T-helper 1 cell treated with Interleukin-12 subunit alpha and Interleukin-12 subunit beta and Interleukin-4 antibody, amounts not matched to agents 30 ng/mL and 1 ng/mL, for 36 hours (primary cell): Measurements from ENCODE around the gene CDKL5. TPM values are rescaled to one million over a fixed set of nuclear protein-coding genes. Genes with fewer than 3 reads are reported as not detected.

Experiments used
- intact Hi-C: fragments of 100-400 bp; cut with micrococcal nuclease; formaldehyde crosslinking; loops from one replicate; pipeline ENCODE4 v1.15.1; 2024
- total RNA-seq: library from RNA; stranded (reverse); gene quantifications from 2 replicates; pipeline ENCODE4 v1.2.3, GENCODE V29; 2022

Gene CDKL5
- total RNA-seq, 1 donor from 2014 or later = 1.2 TPM

DNA sequence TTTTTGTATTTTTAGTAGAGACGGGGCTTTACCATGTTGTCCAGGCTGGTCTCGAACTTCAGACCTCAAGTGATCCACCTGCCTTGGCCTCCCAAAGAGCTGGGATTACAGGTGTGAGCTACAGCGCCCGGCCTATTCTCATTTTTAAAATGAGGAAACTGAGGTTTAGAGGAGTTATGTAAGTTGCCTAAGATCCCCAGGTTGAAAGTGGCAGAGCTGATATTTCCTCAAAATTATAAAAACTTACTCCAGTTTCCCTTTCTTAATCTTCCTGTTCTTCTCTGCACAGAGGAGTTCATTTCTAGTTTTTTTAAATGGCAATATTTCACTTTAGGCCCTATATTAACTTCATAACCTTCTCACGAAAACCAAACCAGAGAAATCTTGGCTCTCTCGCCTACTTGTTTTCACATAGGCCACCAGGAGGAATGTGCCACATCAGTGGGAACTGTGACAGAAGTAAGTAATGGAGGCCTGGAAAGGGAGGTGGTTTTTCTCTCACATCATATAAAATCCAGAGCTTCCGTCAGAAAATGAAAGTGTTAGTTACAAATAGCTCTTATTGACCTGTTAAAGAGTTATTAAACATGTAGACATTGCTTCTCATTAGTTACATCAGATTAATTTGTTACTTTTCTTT lies 262.6 kb downstream of the CDKL5 start:
- intact Hi-C loops = no loop called here

GRCh38 chrX:18691431-18691830 lies 266.0 kb downstream of the CDKL5 start:
- intact Hi-C loops = no loop called here

DNA sequence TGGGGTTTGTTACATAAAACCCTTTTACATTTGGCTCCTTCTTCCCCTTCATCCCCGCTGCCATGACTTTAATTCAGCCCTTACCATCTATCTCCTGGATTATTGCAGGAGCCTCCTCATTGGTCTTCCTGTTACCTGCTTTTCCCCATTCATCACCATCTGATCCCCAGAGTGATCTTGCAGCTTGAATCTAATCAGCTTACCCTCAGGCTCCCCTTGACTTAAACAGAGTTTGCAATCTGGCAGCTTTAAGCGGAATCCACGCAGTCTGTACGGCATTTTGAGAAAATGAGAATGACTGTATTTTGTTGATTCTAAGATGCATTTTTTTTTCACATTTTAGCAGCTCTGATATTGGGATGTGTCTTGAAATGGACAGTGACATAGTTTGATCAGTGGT lies 267.1 kb downstream of the CDKL5 start:
- intact Hi-C loops = no loop called here

- intact Hi-C loops = no loop called here
These were observed 271.2 kb downstream of the CDKL5 start for GRCh38 chrX:18696653-18697052.

DNA sequence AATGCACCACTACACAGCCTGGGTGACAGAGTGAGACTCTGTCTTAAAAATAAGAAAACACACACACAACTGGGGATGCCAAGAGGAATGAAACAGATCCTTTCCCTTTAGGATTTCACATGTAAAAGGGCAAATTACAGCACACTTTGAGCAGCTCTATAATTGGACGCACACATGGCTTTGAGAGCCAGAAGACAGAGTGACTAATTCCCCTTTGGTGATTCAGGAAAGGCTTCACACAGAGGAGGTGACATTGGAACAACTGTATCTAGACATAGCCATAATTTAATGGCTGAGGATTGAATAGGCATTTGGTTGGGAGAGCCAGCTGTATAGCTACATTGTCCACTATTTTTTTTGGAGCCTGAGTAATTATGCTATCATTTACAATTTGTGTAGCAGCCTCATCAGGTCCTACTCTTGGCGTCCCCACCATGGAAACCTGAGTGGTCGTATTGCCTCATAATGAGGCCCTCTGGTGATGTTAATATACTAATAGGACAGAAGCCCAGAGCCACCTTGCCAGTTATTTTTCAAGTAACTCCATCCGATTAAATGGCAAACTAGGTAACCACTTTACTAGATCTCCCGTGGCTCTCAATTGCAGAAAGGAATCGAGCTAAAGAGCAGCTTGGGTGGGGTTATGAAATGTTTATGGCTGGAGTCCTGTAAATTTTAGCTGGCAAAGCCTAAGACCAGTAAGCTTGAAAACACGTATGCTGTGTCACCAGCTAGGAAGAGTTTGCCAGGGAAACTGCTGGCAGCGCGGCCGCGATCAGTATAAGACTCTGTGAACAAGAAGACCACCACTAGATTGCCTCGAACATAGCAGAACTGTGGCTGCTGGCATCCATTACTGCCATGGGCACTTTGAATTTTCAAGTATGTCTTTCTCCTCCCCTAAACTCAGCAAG lies 273.6 kb downstream of the CDKL5 start:
- intact Hi-C loops = no loop called here

GRCh38 chrX:18701621-18702361 lies 276.4 kb downstream of the CDKL5 start:
- intact Hi-C loops = no loop called here

- intact Hi-C loops = no loop called here
These were observed 277.2 kb downstream of the CDKL5 start for GRCh38 chrX:18702362-18703195.

Other genes with a start within 250 kb of the CDKL5 start
- gene BEND2, start 204.7 kb upstream of the CDKL5 start, total RNA-seq = not detected in 2 replicates
- 1.3 and 1.5 TPM in 2 replicates for gene SCML2, start 70.9 kb upstream of the CDKL5 start, total RNA-seq
- gene RS1, start 246.5 kb downstream of the CDKL5 start, total RNA-seq = not detected in 2 replicates